ENCODE measurements around the gene USHBP1. TPM values are rescaled to one million over a fixed set of nuclear protein-coding genes. Genes with fewer than 3 reads are reported as not detected.

The USHBP1 gene
- total and polyA plus RNA-seq, 10 of the 15 experiments (the other 5 are each of a cell fraction or from before 2014, with no cell fraction given) = 0.05 to 0.96 (median 0.22) TPM; not detected in 2

- ChIA-PET SMC1A (ENCODE audit: uncharacterized antibody, unreplicated experiment) (interaction anchor here (0.9 to 2.1 kb wide), 3 partner anchors 14 to 113 kb away, joined by 3 to 7 read pairs (median 4); partner anchors contain the start of gene MVB12A), RAD21 (ENCODE audit: unreplicated experiment) (interaction anchor here (0.9 kb wide), 1 partner anchor 14 kb away, joined by 4 read pairs; no protein-coding TSS in a partner anchor), CTCF (interaction anchor here (0.6 to 5.0 kb wide), 4 partner anchors 13 to 93 kb away, joined by 3 to 43 read pairs (median 4); no protein-coding TSS in a partner anchor), POLR2A (interaction anchor here (0.6 to 1.0 kb wide), 6 partner anchors 30 to 432 kb away, joined by 3 to 4 read pairs (median 4); partner anchors contain the start of gene BST2)
- Histone ChIP-seq H3K9me3 (replicated peaks; ENCODE audit: control insufficient read depth, insufficient read depth, low read length) (no peaks in the 10 kb centered on the region), H3K36me3 (ENCODE audit: control insufficient read depth in 2 of 2, insufficient read depth in 2 of 2, low read length in 1 of 2) (no peaks in the 10 kb centered on the region), H3K9ac (ENCODE audit: control insufficient read depth, insufficient read depth, low read length) (peak overlapping the region; percentile 84), H3K4me1 (ENCODE audit: control insufficient read depth, insufficient read depth, low read length) (peaks cover 26% of the 10 kb centered on the region), H3K79me2 (ENCODE audit: control insufficient read depth, insufficient read depth, low read length) (peaks cover 29% of the 10 kb centered on the region), H3K4me3 (peak overlapping the region; percentile 83), H3K27ac (ENCODE audit: control insufficient read depth, insufficient read depth) (peak overlapping the region; percentile 84), H3K27me3 (replicated peaks in 1 of 2; ENCODE audit: control insufficient read depth in 2 of 2, insufficient read depth in 2 of 2, low read length in 1 of 2) (no peaks in the 10 kb centered on the region), H2AFZ (ENCODE audit: control insufficient read depth, low read depth, low read length) (peak overlapping the region; percentile 98), H3K4me2 (ENCODE audit: control insufficient read depth, insufficient read depth) (peak overlapping the region; percentile 38), H4K20me1 (ENCODE audit: control insufficient read depth, insufficient read depth) (peaks cover 3% of the 10 kb centered on the region; the same call in 1 of the 2 replicates)
- no peak for TF ChIP-seq ZBTB33 (IDR thresholded peaks at IDR 0.05)
- no peak for TF ChIP-seq RELA (IDR thresholded peaks at IDR 0.05; ENCODE audit: borderline replicate concordance, partially characterized antibody)
- no peak for TF ChIP-seq NKRF (conservative IDR thresholded peaks at IDR 0.05)
- TF ChIP-seq BRCA1 (IDR thresholded peaks at IDR 0.05; ENCODE audit: low read depth, low read length) = no peak
- TF ChIP-seq ZZZ3 (IDR thresholded peaks at IDR 0.05; ENCODE audit: control insufficient read depth, insufficient read length, low read depth) = no peak
- 0 out of 2 replicates have a peak, but pooled peaks have one; percentile 27 for TF ChIP-seq DPF2 (IDR thresholded peaks at IDR 0.05)
- TF ChIP-seq SMC3 (IDR thresholded peaks at IDR 0.05; ENCODE audit: borderline replicate concordance, low read length) = no peak
- no peak for TF ChIP-seq PKNOX1 (IDR thresholded peaks at IDR 0.05)
- intact Hi-C loops (cut with micrococcal nuclease; ENCODE audit: unreplicated experiment) (loop anchor here (10.0 kb wide), 1 partner anchor 411 kb away; no protein-coding TSS in a partner anchor), in situ Hi-C loops (cut with MboI) (no loop called here)
- FAIRE-seq (no peak), ATAC-seq (no peak), DNase-seq (ENCODE audit: low read depth, low spot score) (no peak)
- BruUV-seq (replicated peaks) = no TSS peak
- 3% methylated on average over 28 of the region's 28 CpGs for whole genome bisulfite sequencing (ENCODE audit: insufficient coverage, insufficient replicate concordance, low lambda C conversion rate, missing lambda C conversion rate)
These were observed 41.8 kb upstream of the USHBP1 start for GRCh38 chr19:17306285-17306714.

Data from GM12878 (cell line).